ENCODE data around the gene STX4.

The STX4 gene

DNA sequence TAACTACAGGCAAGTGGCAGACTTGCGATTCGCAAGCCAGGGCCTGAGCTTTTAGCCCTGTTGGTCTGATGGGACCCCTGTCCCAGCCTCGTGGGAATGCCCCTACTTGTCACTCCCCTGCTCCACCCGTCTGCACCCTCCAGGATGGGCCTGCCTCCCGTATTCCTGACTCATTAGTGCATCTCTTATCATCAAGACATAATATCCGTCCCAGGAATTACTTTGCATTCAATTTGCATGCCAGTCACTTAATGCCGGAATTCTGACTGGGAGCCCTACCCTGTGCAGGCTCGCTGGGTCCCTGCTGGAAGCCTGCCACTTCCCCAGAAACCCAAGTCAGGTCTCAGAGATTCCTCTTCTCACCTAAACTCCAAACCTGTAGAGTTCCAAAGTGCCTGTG lies 52.1 kb downstream of the STX4 start:
- no peak for DNase-seq

DNA sequence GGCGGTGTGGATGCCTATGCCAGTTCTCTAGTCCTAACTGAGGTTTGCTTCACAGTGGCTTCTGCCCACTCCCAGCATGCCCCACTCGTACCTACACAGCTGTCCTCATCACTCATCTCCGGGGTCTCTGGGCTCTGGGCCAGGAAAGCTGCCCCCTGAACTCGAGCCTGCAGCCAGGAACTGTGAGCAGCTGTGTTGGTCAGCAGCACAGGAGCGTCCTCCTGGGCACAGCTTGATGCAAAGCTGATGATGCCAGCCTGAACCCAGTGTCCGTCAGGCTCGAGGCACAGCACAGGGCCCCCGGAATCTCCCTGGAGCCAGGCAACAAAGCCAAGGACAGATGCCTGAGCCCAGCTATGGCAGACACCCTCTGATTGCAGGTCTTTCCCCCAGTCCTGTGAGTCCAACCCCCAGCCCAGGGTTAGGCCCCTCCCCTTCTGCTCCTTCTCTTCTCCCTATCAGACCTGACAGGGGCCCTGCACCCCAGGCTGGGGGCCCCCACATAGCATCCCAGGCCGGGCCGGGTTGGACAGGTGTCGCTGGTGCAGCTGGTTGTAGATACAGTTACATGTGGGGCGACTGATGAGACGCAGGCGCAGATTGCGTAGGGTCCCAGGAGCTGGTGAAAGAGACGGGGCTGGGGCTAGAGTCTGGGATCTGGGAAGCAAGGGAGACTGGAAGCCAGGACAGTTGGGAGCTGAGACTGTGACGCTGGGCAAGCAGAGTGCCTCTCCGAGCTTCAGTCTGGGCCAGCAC lies 52.7 kb downstream of the STX4 start:
- no peak for DNase-seq

DNA sequence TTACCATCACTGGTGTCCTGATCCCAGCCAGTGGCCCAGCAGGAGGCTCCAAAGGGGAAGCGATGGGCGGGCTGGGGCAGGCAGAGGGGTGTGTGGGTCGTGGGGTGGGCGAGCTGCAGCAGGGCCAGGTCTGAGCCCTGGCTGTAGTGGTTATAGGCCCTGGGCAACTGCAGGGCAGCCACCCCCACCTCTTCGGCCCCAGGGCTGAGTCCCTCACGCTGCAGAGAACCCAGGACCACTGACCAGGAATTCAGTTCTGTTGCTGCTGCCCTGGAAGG lies 53.2 kb downstream of the STX4 start:
- DNase-seq, result no peak

DNA sequence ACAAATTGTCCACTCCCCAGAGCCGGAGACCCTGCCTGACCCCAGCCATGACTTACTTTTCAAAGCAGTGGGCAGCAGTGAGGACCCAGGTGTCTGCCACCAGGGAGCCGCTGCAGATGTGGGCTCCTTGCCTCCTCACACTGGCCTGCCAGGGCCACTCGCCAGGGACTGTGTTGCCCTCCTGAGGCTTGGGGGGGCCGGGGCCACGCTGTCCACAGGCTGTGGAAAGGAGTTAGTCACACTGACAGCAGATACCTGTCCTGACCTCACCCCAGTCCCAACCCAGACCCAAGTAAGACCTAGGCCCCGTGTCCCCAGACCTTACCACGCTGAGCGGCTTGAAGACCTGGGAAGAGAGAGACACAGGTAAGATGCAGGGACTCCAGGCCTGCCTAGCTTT lies 54.1 kb downstream of the STX4 start:
- DNase-seq, result no peak

DNA sequence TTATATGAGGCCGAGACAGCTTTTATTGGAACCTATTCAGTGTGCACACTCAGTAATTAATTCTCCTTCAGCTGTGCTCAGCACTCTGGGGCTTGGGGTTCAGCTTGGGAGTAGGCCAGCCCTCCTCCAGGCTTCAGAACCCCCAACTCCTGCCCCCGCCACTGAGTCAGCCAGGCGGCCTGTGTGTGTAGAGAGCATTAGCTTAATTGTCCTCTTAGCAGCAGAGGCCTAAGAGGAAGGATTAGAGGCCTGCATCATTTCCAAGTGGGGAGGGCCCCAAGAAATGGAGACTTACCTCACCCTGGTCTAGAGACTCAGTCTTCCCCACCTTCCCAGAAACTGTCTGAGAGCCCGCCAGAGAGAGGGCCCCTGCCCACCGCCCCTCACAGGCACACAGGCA lies 54.6 kb downstream of the STX4 start:
- DNase-seq, result no peak

DNA sequence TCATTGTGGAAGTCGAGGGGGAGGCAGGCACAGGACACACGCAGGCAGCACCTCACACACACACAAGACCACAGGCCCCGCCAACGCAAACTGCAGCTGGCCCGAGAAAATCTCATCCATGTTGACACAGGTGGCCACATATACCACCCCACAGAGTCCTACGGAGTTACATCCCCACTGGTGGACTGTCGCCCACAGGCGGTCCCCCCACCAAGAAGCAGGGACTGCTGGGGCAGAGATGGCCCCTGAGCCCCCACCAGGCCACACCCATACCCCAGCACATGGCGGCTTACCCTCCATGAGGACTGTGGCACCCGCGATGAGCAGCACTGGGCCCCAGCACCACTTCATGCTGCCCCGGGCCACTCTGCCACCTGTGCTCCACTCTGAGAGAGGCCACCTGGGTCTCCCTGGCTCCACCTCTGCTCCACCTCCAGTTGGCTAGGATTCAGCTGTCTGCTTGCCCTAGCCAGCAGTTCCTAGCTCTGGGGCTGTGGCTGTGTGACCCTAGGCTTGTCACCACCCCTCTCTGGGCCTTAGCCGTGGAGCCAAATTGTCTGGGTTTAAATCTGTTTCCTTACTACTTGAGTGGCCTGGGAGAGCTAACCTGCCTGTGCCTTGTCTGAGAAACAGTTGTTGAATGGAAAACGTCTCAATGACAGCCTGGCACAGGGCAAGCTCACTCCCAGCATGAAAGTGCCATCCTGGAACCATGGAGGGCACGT lies 55.3 kb downstream of the STX4 start, which contains the start of gene PRSS53:
TSS of gene PRSS53 (minus strand) at position 485 of the 725 bp plus-strand sequence. CDS start at position 351, 134 bp downstream.
- no peak for DNase-seq

DNA sequence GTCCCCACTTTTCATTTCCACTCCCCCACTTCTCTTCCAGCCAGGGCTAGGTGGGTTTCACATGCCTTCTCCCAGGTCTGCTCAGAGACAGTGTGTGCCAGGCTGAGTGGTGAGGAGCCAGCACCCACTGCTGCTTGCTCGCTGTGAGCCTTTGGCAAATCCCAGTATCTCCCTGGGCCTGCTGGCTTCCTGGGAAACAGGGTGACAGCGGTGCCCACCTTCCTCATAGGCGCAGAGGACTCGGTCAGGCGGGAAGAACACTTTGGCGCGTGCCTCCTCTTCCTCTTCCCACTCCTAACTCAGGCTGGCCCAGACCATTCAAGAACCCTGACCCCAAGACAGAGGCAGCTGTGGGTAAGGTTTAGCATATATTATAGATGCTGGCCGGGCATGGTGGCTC lies 55.8 kb downstream of the STX4 start:
- DNase-seq, result no peak
